HG03342 (cell line): ENCODE measurements around the gene RAB33B.
A peak's percentile ranks its signal among the peaks of the same experiment; 100 is the strongest.

Experiments
- ATAC-seq: cut with Tn5 transposase; IDR thresholded peaks from one replicate; pipeline ENCODE4 v1.9.1; 2021; ENCODE audit warnings: mild to moderate bottlenecking, moderate library complexity; ENCODE audit not compliant: unreplicated experiment

The RAB33B gene

DNA sequence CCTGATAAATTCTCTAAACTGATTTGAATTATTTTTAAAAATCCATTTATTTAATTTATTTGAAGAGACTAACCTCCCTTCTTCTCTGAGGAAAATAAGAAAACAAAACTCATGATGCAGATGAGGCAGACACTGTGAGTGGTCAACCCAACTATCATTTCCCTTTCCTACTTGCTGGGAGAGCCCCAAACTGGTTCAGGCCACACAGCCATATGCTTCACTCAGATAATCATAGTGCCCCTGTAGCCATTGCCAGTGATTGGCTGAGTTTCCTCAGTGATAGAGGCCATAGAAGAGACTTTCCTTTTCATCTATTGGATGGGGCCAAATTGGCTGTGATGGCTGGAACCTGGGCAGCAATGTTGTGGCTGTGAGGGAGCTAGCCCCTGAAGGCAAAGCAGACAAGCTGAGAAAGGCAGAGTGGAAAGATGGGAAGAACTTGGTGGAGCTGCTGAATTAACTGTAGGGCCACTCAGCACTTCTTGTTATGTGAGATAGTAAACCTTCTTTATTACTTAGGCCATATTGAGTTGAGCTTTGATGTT lies 49.8 kb downstream of the RAB33B start:
- ATAC-seq: no peak

DNA sequence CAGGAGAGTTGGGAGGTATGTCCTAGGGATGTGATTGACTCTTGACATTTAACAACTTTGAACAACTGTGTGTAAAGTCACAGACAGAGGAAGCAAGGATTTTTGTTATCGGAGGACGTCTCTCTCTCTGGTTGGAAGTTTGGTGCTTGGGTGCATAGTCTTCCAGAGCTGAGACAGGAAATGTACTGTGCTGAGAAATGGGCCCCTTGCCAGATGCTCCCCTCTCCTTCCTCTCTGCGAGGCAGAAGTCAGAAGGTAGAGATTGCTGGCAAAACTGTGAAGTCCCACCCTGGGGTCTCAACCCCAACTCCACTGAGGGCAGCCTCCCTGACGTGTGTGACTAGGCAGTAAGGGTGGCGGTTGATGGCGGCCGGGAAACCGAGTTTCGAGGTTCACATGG lies 52.9 kb downstream of the RAB33B start:
- no peak for ATAC-seq

DNA sequence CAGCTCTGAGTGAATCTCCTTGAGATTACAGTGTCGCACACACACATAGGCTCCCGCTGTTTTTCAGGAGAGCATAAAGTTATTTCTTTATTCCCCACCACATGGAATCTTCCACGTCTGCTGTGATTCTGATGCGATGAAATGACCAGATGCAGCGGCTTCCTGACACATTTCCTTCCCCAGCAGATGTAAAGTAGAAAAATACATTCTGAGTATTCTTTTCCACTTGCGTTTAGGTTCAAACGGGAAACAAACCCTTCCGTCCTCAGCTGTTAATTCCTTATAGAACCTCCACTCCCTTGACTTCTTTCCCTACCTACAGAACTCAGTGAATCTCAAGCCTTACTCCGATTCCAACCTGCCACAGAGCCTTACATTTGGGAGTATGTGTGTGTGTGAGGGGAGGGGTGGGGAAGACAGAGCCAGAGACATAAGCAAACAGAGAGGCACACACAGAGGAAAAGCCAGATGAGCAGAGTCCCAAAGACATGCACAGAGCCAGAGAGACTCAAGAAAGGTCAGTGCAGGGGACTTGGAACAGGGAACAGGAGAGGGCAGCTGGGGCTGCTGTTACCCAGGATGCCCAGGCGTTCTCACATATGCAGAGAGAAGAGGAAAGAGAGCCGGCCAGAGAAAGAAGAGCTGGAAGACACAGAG lies 54.8 kb downstream of the RAB33B start:
- ATAC-seq: no peak

DNA sequence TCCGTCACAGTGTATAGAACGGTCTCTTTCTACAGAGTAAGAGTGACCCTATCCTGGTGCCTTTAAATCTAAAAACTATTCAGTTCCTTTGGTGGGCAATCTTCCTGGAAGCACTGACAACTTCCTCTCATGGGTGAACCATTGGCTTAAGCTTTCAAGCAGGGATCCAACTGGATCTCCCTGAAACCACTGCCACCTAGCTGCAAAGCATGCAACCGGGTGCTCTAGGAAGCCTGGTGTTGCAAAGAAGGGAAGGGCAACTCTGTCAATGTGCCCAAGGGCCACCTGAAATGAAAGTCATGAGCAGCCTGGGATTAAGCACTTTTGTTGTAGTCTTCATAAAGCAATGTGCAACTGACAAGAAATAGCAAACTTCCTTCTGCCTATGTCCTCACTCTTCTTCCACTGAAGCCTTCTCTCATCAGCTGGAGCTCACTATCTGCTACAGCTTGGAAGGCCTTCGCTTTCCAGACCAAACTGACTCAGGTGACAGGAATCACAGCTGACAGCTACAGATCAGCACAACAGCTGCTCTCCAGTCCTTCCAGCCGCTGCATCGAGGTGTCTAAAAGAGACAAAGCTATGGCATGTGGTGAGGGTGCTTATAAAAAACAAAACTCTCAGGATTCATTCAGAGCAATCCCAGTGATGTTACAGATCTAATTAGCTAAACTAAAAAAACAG lies 55.9 kb downstream of the RAB33B start:
- ATAC-seq: no peak

DNA sequence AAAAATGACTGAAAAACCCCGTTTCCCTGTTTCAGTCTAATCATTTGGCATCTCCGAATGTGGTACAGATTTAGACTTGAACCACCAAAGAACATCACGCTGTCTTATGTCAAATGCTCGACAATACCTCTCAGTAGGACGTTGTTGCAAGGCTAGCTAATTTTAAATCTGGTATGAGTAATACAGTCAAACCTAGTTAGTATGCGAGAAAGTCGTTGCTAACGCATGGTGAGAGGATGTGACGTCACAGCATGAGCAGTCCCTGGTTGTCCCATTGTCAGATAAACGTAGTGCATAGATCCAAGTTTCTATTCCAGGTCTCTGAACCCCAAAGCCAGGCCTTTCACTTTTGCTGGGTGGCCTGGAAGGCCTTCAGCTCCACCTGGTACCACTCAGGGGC lies 57.4 kb downstream of the RAB33B start:
- no peak for ATAC-seq

DNA sequence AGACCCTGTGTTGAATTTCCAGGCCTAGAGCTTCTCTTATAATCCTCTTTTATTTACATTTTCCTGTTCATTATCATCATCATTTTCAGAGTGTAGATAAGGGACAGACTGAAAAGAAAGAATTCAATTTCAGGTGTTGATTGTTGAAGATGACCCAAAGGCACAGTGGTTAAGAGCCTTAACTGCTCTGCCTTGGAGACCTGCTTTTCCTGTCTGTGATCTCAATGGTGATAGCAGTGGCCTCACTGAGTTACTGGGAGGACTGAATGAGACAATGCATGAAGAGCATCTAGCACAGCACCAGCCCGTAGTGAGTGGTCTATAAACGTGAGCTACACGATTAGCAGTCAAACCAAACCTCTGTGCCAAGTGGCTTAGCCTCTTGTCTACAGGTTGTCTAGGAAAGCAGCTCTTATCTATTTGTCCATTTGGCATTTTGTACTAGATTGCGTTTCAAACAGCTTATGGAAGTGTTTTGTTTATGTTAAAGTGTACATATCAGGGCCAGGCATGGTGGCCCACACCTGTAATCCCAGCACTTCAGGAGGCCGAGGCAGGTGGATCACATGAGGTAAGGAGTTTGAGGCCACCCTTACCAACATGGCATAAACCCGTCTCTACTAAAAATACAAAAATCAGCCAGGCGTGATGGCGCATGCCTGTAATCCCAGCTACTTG lies 60.6 kb downstream of the RAB33B start:
- no peak for ATAC-seq

DNA sequence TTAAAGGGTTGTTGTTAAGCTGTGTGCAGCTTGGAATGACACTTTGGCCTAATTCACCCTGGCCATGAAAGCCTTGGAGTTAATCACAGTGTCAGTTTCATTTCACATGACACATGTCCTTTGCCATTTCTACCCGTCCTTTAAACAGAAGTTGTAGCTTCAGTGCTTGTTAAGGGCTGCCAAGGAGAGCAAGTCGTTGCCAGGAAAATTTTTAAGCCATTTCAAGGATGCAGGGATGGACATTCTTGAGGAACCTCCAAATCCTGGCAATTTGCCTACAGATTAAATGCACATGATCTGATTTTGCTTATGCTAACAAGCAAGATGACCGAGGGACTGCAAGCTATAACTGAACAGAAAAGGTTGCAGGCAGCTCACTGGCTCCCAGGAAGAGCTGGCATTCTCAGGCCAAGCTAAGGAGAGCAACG lies 61.6 kb downstream of the RAB33B start:
- no peak for ATAC-seq

DNA sequence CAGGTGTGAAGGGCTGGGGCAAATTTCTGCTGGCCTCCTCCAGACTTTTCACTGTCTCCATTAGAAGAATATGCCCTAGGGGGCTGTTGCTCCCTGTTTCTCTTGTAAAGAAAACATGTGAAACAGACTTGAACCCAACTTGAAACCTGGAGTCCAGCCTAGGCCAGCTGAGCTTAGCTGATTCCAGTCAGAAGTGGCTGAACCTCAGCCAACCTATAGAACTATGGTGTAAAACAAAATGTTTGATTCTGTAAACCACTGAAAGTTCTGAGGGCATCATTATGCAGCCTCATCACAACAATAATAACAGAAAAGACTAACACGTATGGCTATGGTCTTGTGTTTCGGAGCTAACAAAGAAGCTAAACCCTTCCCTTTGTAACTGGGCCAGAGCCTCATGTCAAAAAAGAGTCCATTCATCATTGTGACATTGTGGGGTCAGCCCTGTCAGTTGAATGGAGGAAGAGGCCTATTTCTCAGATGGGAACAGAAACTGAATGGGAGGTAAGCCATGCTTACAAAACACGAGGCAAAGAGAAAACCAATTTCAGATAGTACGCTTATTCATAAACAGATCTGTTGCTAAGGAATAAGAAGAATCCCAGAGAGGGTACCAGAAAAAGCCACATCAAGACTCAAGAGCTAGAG lies 68.0 kb downstream of the RAB33B start:
- ATAC-seq: peak; percentile 50

DNA sequence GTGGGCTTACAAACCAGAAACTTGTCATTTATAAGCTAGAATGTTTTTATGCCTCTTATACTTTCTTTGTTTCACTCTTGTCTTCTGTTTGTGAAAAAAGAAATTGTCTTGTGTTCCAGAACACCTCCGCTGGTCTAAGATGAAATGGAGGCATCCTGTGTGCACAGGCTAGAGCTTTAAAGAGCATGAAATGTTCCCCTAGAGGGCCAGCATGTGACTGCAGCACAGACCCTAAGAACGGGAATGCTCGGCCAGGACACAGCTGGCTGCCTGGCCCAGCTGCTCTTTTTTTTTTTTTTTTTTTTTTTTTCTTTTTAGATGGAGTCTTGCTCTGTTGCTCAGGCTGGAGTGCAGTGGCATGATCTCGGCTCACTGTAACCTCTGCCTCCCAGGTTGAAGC lies 68.5 kb downstream of the RAB33B start:
- ATAC-seq: peak; percentile 32

DNA sequence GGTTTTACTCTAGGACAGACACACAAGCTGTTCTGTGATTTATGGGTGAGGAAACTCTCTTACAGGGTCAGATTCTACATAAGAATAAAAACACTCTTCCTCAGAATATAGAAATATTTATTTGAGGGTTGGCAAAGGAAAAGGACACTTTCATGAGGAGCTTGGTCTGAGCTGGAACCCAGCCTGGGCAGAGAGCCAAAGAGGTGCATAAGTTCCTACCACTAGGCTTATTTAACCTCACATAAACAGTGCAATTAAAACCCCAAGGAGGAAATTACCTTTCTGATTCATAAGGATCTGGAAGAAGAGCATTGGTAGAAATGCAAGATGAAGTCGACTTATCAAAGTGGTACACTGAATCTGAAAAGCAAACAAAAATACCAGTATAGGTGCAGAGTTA lies 69.2 kb downstream of the RAB33B start:
- no peak for ATAC-seq

DNA sequence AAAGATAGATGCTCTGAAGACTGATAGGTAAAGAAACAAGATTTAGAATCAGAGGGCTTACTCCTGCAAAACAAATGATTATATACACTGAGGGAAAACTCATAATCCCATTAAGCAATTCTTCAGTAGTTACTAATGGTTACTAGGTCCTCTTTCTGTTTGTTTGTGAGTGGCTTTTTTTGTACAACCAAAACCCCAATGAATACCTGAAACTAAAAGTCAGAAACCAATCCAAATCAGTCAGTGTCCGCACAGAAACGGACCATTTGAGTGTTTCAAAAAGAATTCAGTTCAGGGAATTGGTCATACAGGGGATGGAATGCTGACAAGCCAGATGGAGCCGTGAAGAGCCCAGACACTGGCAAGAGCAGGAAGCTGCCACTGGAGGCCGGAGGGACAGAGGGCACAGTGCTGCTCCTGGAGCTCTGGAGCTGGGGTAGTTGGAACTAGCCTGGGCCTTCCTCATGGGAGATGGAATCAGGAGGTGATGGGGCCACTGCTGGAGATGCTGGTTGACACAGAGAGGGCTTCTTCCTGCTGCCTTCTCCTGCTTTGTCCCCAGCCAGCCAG lies 70.2 kb downstream of the RAB33B start:
- ATAC-seq: peak; percentile 29

DNA sequence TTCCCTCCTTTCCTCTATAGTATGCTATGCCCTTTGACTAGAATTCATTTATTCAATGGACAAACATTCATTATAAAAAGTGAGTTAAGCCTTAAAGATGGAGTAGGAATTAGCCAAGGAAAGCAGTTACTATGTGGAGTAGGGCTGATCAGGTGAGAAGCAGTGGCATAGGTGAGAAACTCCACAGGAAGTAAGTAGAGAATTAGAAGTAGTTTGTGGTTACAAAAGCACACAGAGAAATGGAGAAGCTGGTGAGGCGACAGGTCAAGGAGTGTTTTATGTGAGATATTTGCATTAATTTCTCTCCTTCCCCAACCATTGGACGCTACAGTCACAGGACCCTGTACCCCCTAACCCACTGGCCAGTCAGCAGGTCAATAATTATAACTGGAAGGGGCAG lies 71.5 kb downstream of the RAB33B start:
- peak; percentile 38 for ATAC-seq
